Trophoblast cell (in vitro differentiated cells and primary cell): ENCODE measurements around the gene BCL2L12.

Source experiments
- DNase-seq, 2 donors: peaks; one replicate each; pipeline ENCODE4 v3.0.0-alpha.2; 2016
- H2AFZ ChIP-seq: 2 replicates; pipeline ENCODE4 v1.6.1; 2013; ENCODE audit warnings: low read length, moderate library complexity, mild to moderate bottlenecking; ENCODE audit not compliant: insufficient read depth, poor library complexity
- H2AK5ac ChIP-seq: 2 replicates; pipeline ENCODE4 v1.6.1; 2013; ENCODE audit warnings: mild to moderate bottlenecking, low read length
- H2BK120ac ChIP-seq: 2 replicates; pipeline ENCODE4 v1.6.1; 2013; ENCODE audit warnings: low read length, mild to moderate bottlenecking, moderate library complexity; ENCODE audit not compliant: insufficient read depth, poor library complexity
- H2BK12ac ChIP-seq: 2 replicates; pipeline ENCODE4 v1.6.1; 2013; ENCODE audit warnings: mild to moderate bottlenecking, low read length, moderate library complexity
- H2BK5ac ChIP-seq: 2 replicates; pipeline ENCODE4 v1.6.1; 2013; ENCODE audit warnings: low read length, low read depth, moderate library complexity, mild to moderate bottlenecking; ENCODE audit not compliant: poor library complexity
- H3K14ac ChIP-seq: 2 replicates; pipeline ENCODE4 v1.6.1; 2013; ENCODE audit warnings: mild to moderate bottlenecking, low read length
- H3K18ac ChIP-seq: 2 replicates; pipeline ENCODE4 v1.6.1; 2013; ENCODE audit warnings: mild to moderate bottlenecking, low read length
- H3K23ac ChIP-seq: 2 replicates; pipeline ENCODE4 v1.6.1; 2013; ENCODE audit warnings: low read length
- H3K27ac ChIP-seq: 2 replicates; pipeline ENCODE4 v1.5.1; 2013; ENCODE audit warnings: low read depth, mild to moderate bottlenecking, inconsistent platforms, low read length, moderate library complexity
- H3K27me3 ChIP-seq: 2 replicates; pipeline ENCODE4 v1.6.1; 2013; ENCODE audit warnings: inconsistent platforms, mild to moderate bottlenecking, low read length, moderate library complexity; ENCODE audit not compliant: insufficient read depth
- H3K36me3 ChIP-seq, 2 experiments: 1 replicate in 1 of 2; 2 replicates in 1 of 2; pipeline ENCODE4 v1.6.1; 2013; ENCODE audit warnings: low read length in 2 of 2, mild to moderate bottlenecking in 2 of 2, moderate library complexity in 1 of 2; ENCODE audit not compliant: insufficient read depth in 2 of 2, control insufficient read depth in 1 of 2
- H3K4ac ChIP-seq: 2 replicates; pipeline ENCODE4 v1.6.1; 2013; ENCODE audit warnings: low read depth, mild to moderate bottlenecking, low read length, moderate library complexity
- H3K4me1 ChIP-seq, 2 experiments: 1 replicate in 1 of 2; 2 replicates in 1 of 2; pipeline ENCODE4 v1.6.1; 2013; ENCODE audit warnings: low read length in 2 of 2, mild to moderate bottlenecking in 2 of 2, moderate library complexity in 1 of 2; ENCODE audit not compliant: insufficient read depth in 2 of 2, control insufficient read depth in 1 of 2
- H3K4me2 ChIP-seq: 2 replicates; pipeline ENCODE4 v1.6.1; 2013; ENCODE audit warnings: inconsistent platforms, mild to moderate bottlenecking, low read length, moderate library complexity
- H3K4me3 ChIP-seq: 2 replicates; pipeline ENCODE4 v1.5.1; 2013; ENCODE audit warnings: mild to moderate bottlenecking, low read depth, low read length, inconsistent platforms
- H3K79me1 ChIP-seq: one replicate; pipeline ENCODE4 v1.6.1; 2013; ENCODE audit warnings: low read length
- H3K79me2 ChIP-seq: 2 replicates; pipeline ENCODE4 v1.6.1; 2013; ENCODE audit warnings: low read length, mild to moderate bottlenecking; ENCODE audit not compliant: control insufficient read depth, insufficient read depth, poor library complexity
- H3K9ac ChIP-seq: 2 replicates; pipeline ENCODE4 v1.6.1; 2013; ENCODE audit warnings: mild to moderate bottlenecking, low read length
- H3K9me3 ChIP-seq: 2 replicates; pipeline ENCODE4 v1.6.1; 2013; ENCODE audit warnings: low read depth, mild to moderate bottlenecking, control low read depth, inconsistent platforms, low read length; ENCODE audit not compliant: insufficient read depth
- H4K12ac ChIP-seq: 2 replicates; pipeline ENCODE4 v1.6.1; 2013; ENCODE audit warnings: low read depth, mild to moderate bottlenecking, low read length, moderate library complexity
- H4K8ac ChIP-seq: 2 replicates; pipeline ENCODE4 v1.6.1; 2013; ENCODE audit warnings: low read depth, mild to moderate bottlenecking, low read length, moderate library complexity
- H4K91ac ChIP-seq: one replicate; pipeline ENCODE4 v1.6.1; 2013; ENCODE audit warnings: low read depth, mild to moderate bottlenecking, low read length, moderate library complexity
- WGBS: extraction: QIAGEN DNeasy Blood & Tissue Kit; methylation state at CpG from one replicate; pipeline ENCODE4 v1.1.7; 2013; ENCODE audit warnings: missing lambda C conversion rate; ENCODE audit not compliant: insufficient read length, insufficient coverage; ENCODE audit errors: extremely low coverage; 5-methylcytosine and 5-hydroxymethylcytosine counted together

Gene BCL2L12

GRCh38 chr19:49669516-49669915, 3.8 kb downstream of the BCL2L12 start:
- H3K27ac ChIP-seq = no peak overlapping the region
- no peak overlapping the region for H3K14ac ChIP-seq
- H3K4me1 ChIP-seq = peaks cover 5 to 11% of the 10 kb centered on the region in 2 experiments
- H4K8ac ChIP-seq = no peak overlapping the region
- no peaks in the 10 kb centered on the region for H3K9me3 ChIP-seq
- H3K79me2 ChIP-seq = peaks cover 18% of the 10 kb centered on the region
- no peak overlapping the region for H4K91ac ChIP-seq
- no peak overlapping the region for H3K4ac ChIP-seq
- WGBS = no CpG with 5 or more reads among the region's 3 CpGs
- H2BK5ac ChIP-seq = no peak overlapping the region
- H3K79me1 ChIP-seq = peaks cover 13% of the 10 kb centered on the region
- no peak for DNase-seq
- peaks cover 23 to 24% of the 10 kb centered on the region in 2 experiments for H3K36me3 ChIP-seq
- no peak overlapping the region for H2BK12ac ChIP-seq
- H3K18ac ChIP-seq = no peak overlapping the region
- no peaks in the 10 kb centered on the region for H3K27me3 ChIP-seq
- no peak overlapping the region for H3K4me2 ChIP-seq
- no peak overlapping the region for H2BK120ac ChIP-seq
- H4K12ac ChIP-seq = no peak overlapping the region
- no peak overlapping the region for H3K9ac ChIP-seq
- H2AK5ac ChIP-seq = no peak overlapping the region
- no peak overlapping the region for H3K23ac ChIP-seq
- no peak overlapping the region for H3K4me3 ChIP-seq
- H2AFZ ChIP-seq = no peak overlapping the region

GRCh38 chr19:49672131-49672919, 6.6 kb downstream of the BCL2L12 start:
- no peak overlapping the region for H2BK12ac ChIP-seq
- peak overlapping the region; percentile 7 for H3K14ac ChIP-seq
- no peak overlapping the region for H2BK120ac ChIP-seq
- peaks cover 10% of the 10 kb centered on the region for H3K79me1 ChIP-seq
- H4K12ac ChIP-seq = peak overlapping the region; percentile 66
- H3K9me3 ChIP-seq = no peaks in the 10 kb centered on the region
- peaks cover 2 to 6% of the 10 kb centered on the region in 2 experiments for H3K4me1 ChIP-seq
- no peak overlapping the region for H3K9ac ChIP-seq
- peaks cover 23 to 24% of the 10 kb centered on the region in 2 experiments for H3K36me3 ChIP-seq
- H2AK5ac ChIP-seq = no peak overlapping the region
- H3K4me3 ChIP-seq = no peak overlapping the region
- no CpG with 5 or more reads among the region's 28 CpGs for WGBS
- H3K23ac ChIP-seq = no peak overlapping the region
- no peak overlapping the region for H3K4ac ChIP-seq
- peak overlapping the region; percentile 70 for H4K8ac ChIP-seq
- H2AFZ ChIP-seq = peak overlapping the region; percentile 26
- peak overlapping the region; percentile 86 for H3K18ac ChIP-seq
- peak overlapping the region; percentile 6 for H3K27ac ChIP-seq
- H2BK5ac ChIP-seq = no peak overlapping the region
- H3K79me2 ChIP-seq = peaks cover 4% of the 10 kb centered on the region
- no peaks in the 10 kb centered on the region for H3K27me3 ChIP-seq
- H3K4me2 ChIP-seq = peak overlapping the region; percentile 35
- peak overlapping the region; percentile 41 for H4K91ac ChIP-seq
- DNase-seq = peak; percentile 65 to 83

GRCh38 chr19:49676136-49676783, 10.5 kb downstream of the BCL2L12 start:
- peak overlapping the region; percentile 76 for H3K4me2 ChIP-seq

GRCh38 chr19:49676784-49677230, 11.1 kb downstream of the BCL2L12 start:
- Histone ChIP-seq H3K9ac (no peak overlapping the region), H3K4ac (no peak overlapping the region), H2BK120ac (no peak overlapping the region), H2BK5ac (no peak overlapping the region), H3K79me1 (peaks cover 20% of the 10 kb centered on the region), H4K91ac (no peak overlapping the region), H4K8ac (peak overlapping the region; percentile 98), H3K4me2 (peak overlapping the region; percentile 95), H3K79me2 (peaks cover 28% of the 10 kb centered on the region), H3K4me1 (peaks cover 14 to 17% of the 10 kb centered on the region in 2 experiments), H4K12ac (no peak overlapping the region), H3K14ac (no peak overlapping the region), H3K36me3 (peaks cover 13 to 16% of the 10 kb centered on the region in 2 experiments), H3K23ac (no peak overlapping the region), H3K9me3 (peaks cover 2% of the 10 kb centered on the region), H2BK12ac (no peak overlapping the region), H2AK5ac (no peak overlapping the region), H3K18ac (no peak overlapping the region), H3K4me3 (peak overlapping the region; percentile 93), H3K27me3 (no peaks in the 10 kb centered on the region), H3K27ac (peak overlapping the region; percentile 85), H2AFZ (no peak overlapping the region)
- no CpG with 5 or more reads among the region's 34 CpGs for WGBS
- DNase-seq = peak; percentile 100

More at GRCh38 chr19:49676136-49676783, 10.5 kb downstream of the BCL2L12 start:
- Histone ChIP-seq H3K23ac (no peak overlapping the region), H3K9me3 (no peaks in the 10 kb centered on the region), H4K91ac (peak overlapping the region; percentile 88), H3K27ac (peak overlapping the region; percentile 95), H2BK12ac (peak overlapping the region; percentile 73), H3K18ac (peak overlapping the region; percentile 89), H2AK5ac (no peak overlapping the region), H3K79me2 (peaks cover 28% of the 10 kb centered on the region), H3K4ac (peak overlapping the region; percentile 61), H3K9ac (peak overlapping the region; percentile 97), H3K27me3 (no peaks in the 10 kb centered on the region), H2AFZ (peak overlapping the region; percentile 56), H2BK120ac (peak overlapping the region; percentile 93), H4K8ac (peak overlapping the region; percentile 96), H3K79me1 (peaks cover 20% of the 10 kb centered on the region), H3K36me3 (peaks cover 12 to 15% of the 10 kb centered on the region in 2 experiments), H3K4me3 (peak overlapping the region; percentile 57), H4K12ac (peak overlapping the region; percentile 99), H3K14ac (peak overlapping the region; percentile 93), H2BK5ac (peak overlapping the region; percentile 91), H3K4me1 (peaks cover 14 to 20% of the 10 kb centered on the region in 2 experiments)
- no CpG with 5 or more reads among the region's 27 CpGs for WGBS
- DNase-seq = peak; percentile 90 to 96
